Ishikawa (cell line): ENCODE data around the gene NT5C3A.

Experiments
- CEBPB ChIP-seq: IDR thresholded peaks from 2 replicates; pipeline ENCODE4 v1.6.1; 2012
- CREB1 ChIP-seq: IDR thresholded peaks from 2 replicates; pipeline ENCODE4 v1.6.1; 2012; ENCODE audit warnings: low read depth
- EGR1 ChIP-seq: IDR thresholded peaks from 2 replicates; pipeline ENCODE4 v1.6.1; 2012
- EP300 ChIP-seq: IDR thresholded peaks from 2 replicates; pipeline ENCODE4 v1.6.1; 2012; ENCODE audit warnings: borderline replicate concordance
- FOXM1 ChIP-seq: IDR thresholded peaks from 2 replicates; pipeline ENCODE4 v1.6.1; 2012; ENCODE audit warnings: low read depth, borderline replicate concordance
- MAX ChIP-seq: IDR thresholded peaks from 2 replicates; pipeline ENCODE4 v1.6.1; 2012
- RAD21 ChIP-seq: IDR thresholded peaks from 2 replicates; pipeline ENCODE4 v1.6.1; 2012; ENCODE audit warnings: low read depth
- REST ChIP-seq: IDR thresholded peaks from 2 replicates; pipeline ENCODE4 v1.6.1; 2012; ENCODE audit warnings: low read depth, mild to moderate bottlenecking
- TAF1 ChIP-seq: IDR thresholded peaks from 2 replicates; pipeline ENCODE4 v1.6.1; 2012; ENCODE audit warnings: low read depth, mild to moderate bottlenecking
- TCF12 ChIP-seq: IDR thresholded peaks from 2 replicates; pipeline ENCODE4 v1.6.1; 2012; ENCODE audit warnings: low read depth
- TEAD4 ChIP-seq: IDR thresholded peaks from 2 replicates; pipeline ENCODE4 v1.6.1; 2012
- USF1 ChIP-seq: IDR thresholded peaks from 2 replicates; pipeline ENCODE4 v1.6.1; 2012
- YY1 ChIP-seq: IDR thresholded peaks from 2 replicates; pipeline ENCODE4 v1.6.1; 2012; ENCODE audit warnings: low read depth
- ZBTB7A ChIP-seq: IDR thresholded peaks from 2 replicates; pipeline ENCODE4 v1.6.1; 2012; ENCODE audit warnings: low read depth

- no peak for TF ChIP-seq MAX
- no peak for TF ChIP-seq EP300
- TF ChIP-seq EGR1: no peak
- no peak for TF ChIP-seq CREB1
- TF ChIP-seq TAF1: no peak
- TF ChIP-seq TCF12: no peak
- TF ChIP-seq USF1: no peak
- no peak for TF ChIP-seq CEBPB
- no peak for TF ChIP-seq FOXM1
- TF ChIP-seq ZBTB7A: no peak
- no peak for TF ChIP-seq YY1
- no peak for TF ChIP-seq REST
- TF ChIP-seq RAD21: no peak
- no peak for TF ChIP-seq TEAD4
These were observed 5.3 kb upstream of the NT5C3A start for GRCh38 chr7:33067921-33068320.
